Measurements from ENCODE around the gene ITPR2. TPM values are rescaled to one million over a fixed set of nuclear protein-coding genes. Genes with fewer than 3 reads are reported as not detected.

ITPR2 gene
- total RNA-seq, 6 experiments from 2014 or later: 6.9 to 8.4 (median 7.6) TPM

GRCh38 chr12:26725276-26725916, 107.6 kb downstream of the ITPR2 start:
- peaks cover 46% of the 10 kb centered on the region for H3K4me1 Mint-ChIP-seq (ENCODE audit: low read depth)
- DNase-seq: no peak

GRCh38 chr12:26724309-26724702, 108.7 kb downstream of the ITPR2 start:
- peak overlapping the region; percentile 83 for H3K27ac Mint-ChIP-seq
- TF ChIP-seq, protein P1, sequence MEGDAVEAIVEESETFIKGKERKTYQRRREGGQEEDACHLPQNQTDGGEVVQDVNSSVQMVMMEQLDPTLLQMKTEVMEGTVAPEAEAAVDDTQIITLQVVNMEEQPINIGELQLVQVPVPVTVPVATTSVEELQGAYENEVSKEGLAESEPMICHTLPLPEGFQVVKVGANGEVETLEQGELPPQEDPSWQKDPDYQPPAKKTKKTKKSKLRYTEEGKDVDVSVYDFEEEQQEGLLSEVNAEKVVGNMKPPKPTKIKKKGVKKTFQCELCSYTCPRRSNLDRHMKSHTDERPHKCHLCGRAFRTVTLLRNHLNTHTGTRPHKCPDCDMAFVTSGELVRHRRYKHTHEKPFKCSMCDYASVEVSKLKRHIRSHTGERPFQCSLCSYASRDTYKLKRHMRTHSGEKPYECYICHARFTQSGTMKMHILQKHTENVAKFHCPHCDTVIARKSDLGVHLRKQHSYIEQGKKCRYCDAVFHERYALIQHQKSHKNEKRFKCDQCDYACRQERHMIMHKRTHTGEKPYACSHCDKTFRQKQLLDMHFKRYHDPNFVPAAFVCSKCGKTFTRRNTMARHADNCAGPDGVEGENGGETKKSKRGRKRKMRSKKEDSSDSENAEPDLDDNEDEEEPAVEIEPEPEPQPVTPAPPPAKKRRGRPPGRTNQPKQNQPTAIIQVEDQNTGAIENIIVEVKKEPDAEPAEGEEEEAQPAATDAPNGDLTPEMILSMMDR (IDR thresholded peaks at IDR 0.05): no peak
- H3K4me3 Mint-ChIP-seq: peak overlapping the region; percentile 79
- H3K27me3 Mint-ChIP-seq (ENCODE audit: insufficient read depth): no peaks in the 10 kb centered on the region
- H3K4me1 Mint-ChIP-seq (ENCODE audit: low read depth): peaks cover 45% of the 10 kb centered on the region
- DNase-seq: no peak
- H3K9me3 Mint-ChIP-seq: no peaks in the 10 kb centered on the region
- H3K36me3 Mint-ChIP-seq (ENCODE audit: low read depth): no peaks in the 10 kb centered on the region

More at GRCh38 chr12:26725276-26725916, 107.6 kb downstream of the ITPR2 start:
- TF ChIP-seq, protein P1 (IDR thresholded peaks at IDR 0.05): no peak
- Mint-ChIP-seq H3K27ac (no peak overlapping the region), H3K9me3 (no peaks in the 10 kb centered on the region), H3K27me3 (ENCODE audit: insufficient read depth) (no peaks in the 10 kb centered on the region; the same call in 1 of the 2 replicates), H3K36me3 (ENCODE audit: low read depth) (no peaks in the 10 kb centered on the region), H3K4me3 (no peak overlapping the region)

DNA sequence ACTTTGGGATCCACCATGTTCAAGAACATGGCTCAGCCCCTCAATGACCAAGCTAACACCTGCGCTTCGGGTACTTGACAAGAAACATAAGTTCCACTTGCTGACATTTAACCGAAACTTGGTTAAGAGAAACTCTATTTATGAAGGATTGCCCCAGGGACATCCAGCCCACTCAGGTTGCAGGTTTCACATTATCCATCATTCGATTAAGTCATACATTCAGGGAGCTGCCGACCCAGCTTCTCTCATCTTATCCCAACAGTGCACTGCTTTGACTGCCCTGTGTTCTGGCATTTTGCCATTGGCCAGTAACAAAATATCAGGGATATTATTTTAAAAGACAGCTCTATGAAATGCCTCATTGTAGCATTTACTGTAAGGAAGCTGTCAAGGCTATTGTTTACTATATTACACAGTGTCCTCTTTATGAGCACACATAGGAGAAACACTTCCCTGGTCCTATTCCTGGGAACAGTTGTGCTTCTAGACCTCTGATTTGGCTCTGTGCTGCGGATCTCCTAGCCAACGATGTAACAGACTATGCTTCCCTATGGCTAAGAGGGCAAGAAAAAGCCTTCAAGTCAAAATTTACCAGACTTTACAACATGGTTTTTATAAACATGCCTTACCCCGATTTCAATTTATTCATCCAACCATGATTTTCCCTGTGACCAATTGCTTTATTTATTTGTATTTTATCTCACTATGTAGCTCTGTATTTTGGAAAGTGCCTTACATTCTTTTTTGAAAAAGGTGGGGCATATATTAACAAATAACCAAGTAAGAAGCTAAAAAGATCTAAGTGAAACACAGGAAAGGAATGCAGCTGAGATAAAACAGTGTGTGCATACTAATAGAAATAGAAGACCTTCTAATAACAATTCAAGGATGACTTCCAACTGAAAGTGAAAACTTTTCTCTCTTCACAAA, 109.3 kb downstream of the ITPR2 start:
- Mint-ChIP-seq H3K36me3 (ENCODE audit: low read depth) (no peaks in the 10 kb centered on the region), H3K4me1 (ENCODE audit: low read depth) (peaks cover 38% of the 10 kb centered on the region), H3K27me3 (ENCODE audit: insufficient read depth) (no peaks in the 10 kb centered on the region), H3K9me3 (no peaks in the 10 kb centered on the region), H3K27ac (peak overlapping the region; percentile 83), H3K4me3 (peak overlapping the region; percentile 79)
- TF ChIP-seq, protein P1 (IDR thresholded peaks at IDR 0.05): no peak
- peak; percentile 60 for DNase-seq

- TF ChIP-seq, protein P1 (IDR thresholded peaks at IDR 0.05): no peak
- no peaks in the 10 kb centered on the region for H3K9me3 Mint-ChIP-seq
- H3K4me3 Mint-ChIP-seq: no peak overlapping the region
- no peak for DNase-seq
- H3K4me1 Mint-ChIP-seq (ENCODE audit: low read depth): peaks cover 34% of the 10 kb centered on the region
- no peaks in the 10 kb centered on the region for H3K27me3 Mint-ChIP-seq (ENCODE audit: insufficient read depth)
- H3K36me3 Mint-ChIP-seq (ENCODE audit: low read depth): no peaks in the 10 kb centered on the region
- no peak overlapping the region for H3K27ac Mint-ChIP-seq
These were observed 111.2 kb downstream of the ITPR2 start for GRCh38 chr12:26721800-26722199.

- Mint-ChIP-seq H3K27me3 (ENCODE audit: insufficient read depth) (no peaks in the 10 kb centered on the region), H3K9me3 (no peaks in the 10 kb centered on the region), H3K4me1 (ENCODE audit: low read depth) (peaks cover 33% of the 10 kb centered on the region), H3K36me3 (ENCODE audit: low read depth) (no peaks in the 10 kb centered on the region), H3K4me3 (no peak overlapping the region), H3K27ac (no peak overlapping the region)
- DNase-seq: no peak
- TF ChIP-seq, protein P1 (IDR thresholded peaks at IDR 0.05): peak; percentile 43
These were observed 113.1 kb downstream of the ITPR2 start for GRCh38 chr12:26719852-26720251.

All from HFFc6 (cell line).